ENCODE results near the gene DGCR2.

- no peak for TF ChIP-seq EZH2phosphoT487 (conservative IDR thresholded peaks at IDR 0.05; ENCODE audit: low read length)
- TF ChIP-seq CTCF (IDR thresholded peaks at IDR 0.05; ENCODE audit: insufficient read depth, low read length, poor library complexity, severe bottlenecking) = no peak
These were observed 99.5 kb downstream of the DGCR2 start for GRCh38 chr22:19022755-19023154.
